ENCODE results near the gene B9D1. TPM values are rescaled to one million over a fixed set of nuclear protein-coding genes. Genes with fewer than 3 reads are reported as not detected.
A peak's percentile ranks its signal among the peaks of the same experiment; 100 is the strongest.
"Not testable (repeated sequence)": the region's sequence is repeated elsewhere in the genome, so short reads cannot be mapped to it uniquely, and the experiment has no call there.

Gene B9D1
- total RNA-seq, 1 donor from 2014 or later: 5.9 TPM

GRCh38 chr17:19364699-19365498, 2.4 kb upstream of the B9D1 start:
- peak; percentile 35 for DNase-seq
- ATAC-seq: no peak
- intact Hi-C loops (cut with micrococcal nuclease): no loop called here

GRCh38 chr17:19363460-19364035, 1.0 kb upstream of the B9D1 start:
- intact Hi-C loops (cut with micrococcal nuclease): loop anchor here (2.0 kb wide), 1 partner anchor 83 kb away; no protein-coding TSS in a partner anchor
- no peak for ATAC-seq
- peak; percentile 23 for DNase-seq

- ATAC-seq (no peak), DNase-seq (no peak)
- intact Hi-C loops (cut with micrococcal nuclease): loop anchor here (2.0 kb wide), 1 partner anchor 84 kb away; no protein-coding TSS in a partner anchor
These were observed 553 bp upstream of the B9D1 start for GRCh38 chr17:19363114-19363438.

- DNase-seq (no peak), ATAC-seq (no peak)
- intact Hi-C loops (cut with micrococcal nuclease): loop anchor here (2.0 kb wide), 1 partner anchor 85 kb away; no protein-coding TSS in a partner anchor
These were observed 613 bp downstream of the B9D1 start for GRCh38 chr17:19361944-19362276.

- intact Hi-C loops (cut with micrococcal nuclease): no loop called here
- DNase-seq (no peak), ATAC-seq (no peak)
These were observed 1.2 kb downstream of the B9D1 start for GRCh38 chr17:19361326-19361725.

- intact Hi-C loops (cut with micrococcal nuclease): no loop called here
- no peak for ATAC-seq
- no peak for DNase-seq
These were observed 1.8 kb downstream of the B9D1 start for GRCh38 chr17:19360772-19361171.

- ATAC-seq (no peak), DNase-seq (no peak)
- intact Hi-C loops (cut with micrococcal nuclease): no loop called here
These were observed 2.7 kb downstream of the B9D1 start for GRCh38 chr17:19359856-19360255.

- ATAC-seq (no peak), DNase-seq (no peak)
- intact Hi-C loops (cut with micrococcal nuclease): no loop called here
These were observed 3.4 kb downstream of the B9D1 start for GRCh38 chr17:19359151-19359550.

- no peak for ATAC-seq
- intact Hi-C loops (cut with micrococcal nuclease): no loop called here
- DNase-seq: no peak
These were observed 4.8 kb downstream of the B9D1 start for GRCh38 chr17:19357761-19358160.

GRCh38 chr17:19357351-19357750, 5.2 kb downstream of the B9D1 start:
- intact Hi-C loops (cut with micrococcal nuclease): no loop called here
- DNase-seq (no peak), ATAC-seq (no peak)

- no peak for DNase-seq
- intact Hi-C loops (cut with micrococcal nuclease): no loop called here
- no peak for ATAC-seq
These were observed 7.8 kb downstream of the B9D1 start for GRCh38 chr17:19354748-19355147.

GRCh38 chr17:19353401-19353800, 9.1 kb downstream of the B9D1 start:
- intact Hi-C loops (cut with micrococcal nuclease); DNase-seq; ATAC-seq: not testable (repeated sequence)

GRCh38 chr17:19348806-19349205, 13.7 kb downstream of the B9D1 start:
- intact Hi-C loops (cut with micrococcal nuclease): no loop called here
- DNase-seq (no peak), ATAC-seq (no peak)

- no peak for DNase-seq
- intact Hi-C loops (cut with micrococcal nuclease): no loop called here
- no peak for ATAC-seq
These were observed 14.4 kb downstream of the B9D1 start for GRCh38 chr17:19348081-19348650.

GRCh38 chr17:19347323-19348080, 15.0 kb downstream of the B9D1 start:
- DNase-seq: no peak
- no peak for ATAC-seq
- intact Hi-C loops (cut with micrococcal nuclease): no loop called here

GRCh38 chr17:19346351-19347255, 15.9 kb downstream of the B9D1 start:
- intact Hi-C loops (cut with micrococcal nuclease): no loop called here
- DNase-seq (peak; percentile 80), ATAC-seq (peak; percentile 69)

GRCh38 chr17:19345486-19346350, 16.8 kb downstream of the B9D1 start:
- DNase-seq (no peak), ATAC-seq (no peak)
- intact Hi-C loops (cut with micrococcal nuclease): no loop called here

- intact Hi-C loops (cut with micrococcal nuclease): no loop called here
- DNase-seq (no peak), ATAC-seq (no peak)
These were observed 17.5 kb downstream of the B9D1 start for GRCh38 chr17:19345067-19345460.

Measured in left ventricle myocardium superior (tissue), 1 donor.